DND-41 (cell line): ENCODE data around the gene ATP6AP1.

ENCODE experiments used
- EZH2 ChIP-seq: IDR thresholded peaks from 3 replicates; pipeline ENCODE4 v1.6.1; 2012; ENCODE audit warnings: borderline replicate concordance, low read depth, mild to moderate bottlenecking, moderate library complexity, low read length, inconsistent platforms; ENCODE audit not compliant: severe bottlenecking
- TF ChIP-seq, protein P1 (sequence below): IDR thresholded peaks from 2 replicates; pipeline ENCODE4 v1.5.1; 2012; ENCODE audit warnings: borderline replicate concordance, low read length, moderate library complexity, mild to moderate bottlenecking; ENCODE audit not compliant: poor library complexity, severe bottlenecking; ENCODE audit errors: extremely low read depth

DNA sequence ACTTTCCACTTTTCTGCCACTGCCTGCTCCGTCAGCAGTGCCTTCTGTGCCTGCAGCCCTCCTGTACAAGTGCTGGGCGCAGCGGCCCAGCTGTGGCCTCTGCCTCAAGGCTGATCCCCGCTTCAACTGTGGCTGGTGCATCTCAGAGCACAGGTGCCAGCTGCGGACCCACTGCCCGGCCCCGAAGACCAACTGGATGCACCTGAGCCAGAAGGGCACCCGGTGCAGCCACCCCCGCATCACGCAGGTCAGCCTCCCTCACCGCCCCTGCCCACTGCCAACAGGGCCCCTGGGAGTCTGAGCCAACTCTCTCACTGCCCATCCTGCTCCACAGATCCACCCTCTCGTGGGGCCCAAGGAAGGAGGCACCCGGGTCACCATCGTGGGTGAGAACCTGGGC, 37.1 kb downstream of the ATP6AP1 start:
- TF ChIP-seq, protein P1, sequence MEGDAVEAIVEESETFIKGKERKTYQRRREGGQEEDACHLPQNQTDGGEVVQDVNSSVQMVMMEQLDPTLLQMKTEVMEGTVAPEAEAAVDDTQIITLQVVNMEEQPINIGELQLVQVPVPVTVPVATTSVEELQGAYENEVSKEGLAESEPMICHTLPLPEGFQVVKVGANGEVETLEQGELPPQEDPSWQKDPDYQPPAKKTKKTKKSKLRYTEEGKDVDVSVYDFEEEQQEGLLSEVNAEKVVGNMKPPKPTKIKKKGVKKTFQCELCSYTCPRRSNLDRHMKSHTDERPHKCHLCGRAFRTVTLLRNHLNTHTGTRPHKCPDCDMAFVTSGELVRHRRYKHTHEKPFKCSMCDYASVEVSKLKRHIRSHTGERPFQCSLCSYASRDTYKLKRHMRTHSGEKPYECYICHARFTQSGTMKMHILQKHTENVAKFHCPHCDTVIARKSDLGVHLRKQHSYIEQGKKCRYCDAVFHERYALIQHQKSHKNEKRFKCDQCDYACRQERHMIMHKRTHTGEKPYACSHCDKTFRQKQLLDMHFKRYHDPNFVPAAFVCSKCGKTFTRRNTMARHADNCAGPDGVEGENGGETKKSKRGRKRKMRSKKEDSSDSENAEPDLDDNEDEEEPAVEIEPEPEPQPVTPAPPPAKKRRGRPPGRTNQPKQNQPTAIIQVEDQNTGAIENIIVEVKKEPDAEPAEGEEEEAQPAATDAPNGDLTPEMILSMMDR: no peak
- TF ChIP-seq EZH2: no peak
